Esophagus muscularis mucosa (tissue), 4 donors: ENCODE data around the gene SLC7A1. TPM values are rescaled to one million over a fixed set of nuclear protein-coding genes. Genes with fewer than 3 reads are reported as not detected.

Experiments
- DNase-seq: peaks from one replicate; pipeline ENCODE4 v3.0.0-alpha.2; 2017; ENCODE audit errors: extremely low spot score
- H3K27ac ChIP-seq, 4 donors: fragments of 200-600 bp; sonication (generic); replicated peaks in 1 of 4; 1 replicate in 3 of 4; 2 replicates in 1 of 4; pipeline ENCODE4 v1.5.1; 2016 to 2019; ENCODE audit warnings: mild to moderate bottlenecking in 1 of 4
- H3K27me3 ChIP-seq, 4 donors: fragments of 200-600 bp; sonication (generic); one replicate each; pipeline versions ENCODE4 v1.5.1 to v1.6.0; 2016 to 2019
- H3K36me3 ChIP-seq, 4 donors: fragments of 200-600 bp; sonication (generic); one replicate each; pipeline ENCODE4 v1.5.1; 2016 to 2019
- H3K4me1 ChIP-seq, 4 donors: fragments of 200-600 bp; sonication (generic); one replicate each; pipeline ENCODE4 v1.5.1; 2016 to 2019
- H3K4me3 ChIP-seq, 4 donors: fragments of 200-600 bp; sonication (generic); 1 replicate in 2 of 4; 2 replicates in 2 of 4; pipeline ENCODE4 v1.5.1; 2016 to 2019; ENCODE audit warnings: mild to moderate bottlenecking in 4 of 4, moderate library complexity in 1 of 4
- H3K9me3 ChIP-seq, 4 donors: fragments of 200-600 bp; sonication (generic); 1 replicate in 3 of 4; 2 replicates in 1 of 4; pipeline ENCODE4 v1.5.1; 2016 to 2019
- EP300 ChIP-seq: sonication (generic); formaldehyde crosslinking; IDR thresholded peaks from one replicate; pipeline ENCODE4 v1.6.1; 2017; ENCODE audit warnings: antibody characterized with exemption
- POLR2A ChIP-seq: fragments of 450-650 bp; IDR thresholded peaks from one replicate; pipeline ENCODE4 v1.6.1; 2017; ENCODE audit warnings: antibody characterized with exemption, moderate library complexity, mild to moderate bottlenecking, low read depth
- POLR2AphosphoS5 ChIP-seq, 2 donors: sonication (generic); formaldehyde crosslinking; IDR thresholded peaks; one replicate each; pipeline ENCODE4 v1.6.1; 2017; ENCODE audit warnings: antibody characterized with exemption in 2 of 2
- WGBS: methylation state at CpG from one replicate; pipeline ENCODE4 v1.1.5; 2018; 5-methylcytosine and 5-hydroxymethylcytosine counted together
- intact Hi-C: fragments of 100-400 bp; cut with DNase I; formaldehyde crosslinking; loops from one replicate; pipeline ENCODE4 v1.15.1; 2023
- total RNA-seq, 4 donors: library from RNA; depleted of rRNA; stranded (reverse); fragments of >200 nt; gene quantifications; one replicate each; pipeline versions ENCODE4 v1.1.0 to v1.2.1, GENCODE V29; 2016
- TF ChIP-seq, protein P1 (sequence below), 3 experiments: fragments of 200-600 bp in 2 of 3; fragments of 450-650 bp in 1 of 3; sonication (generic) in 2 of 3; IDR thresholded peaks; one replicate each; pipeline ENCODE4 v1.5.1; 2017 to 2019; ENCODE audit warnings: antibody characterized with exemption in 3 of 3, mild to moderate bottlenecking in 2 of 3, moderate library complexity in 1 of 3

Gene SLC7A1
- total RNA-seq, 4 donors from 2014 or later, result 15.0 to 28.8 (median 21.6) TPM

DNA sequence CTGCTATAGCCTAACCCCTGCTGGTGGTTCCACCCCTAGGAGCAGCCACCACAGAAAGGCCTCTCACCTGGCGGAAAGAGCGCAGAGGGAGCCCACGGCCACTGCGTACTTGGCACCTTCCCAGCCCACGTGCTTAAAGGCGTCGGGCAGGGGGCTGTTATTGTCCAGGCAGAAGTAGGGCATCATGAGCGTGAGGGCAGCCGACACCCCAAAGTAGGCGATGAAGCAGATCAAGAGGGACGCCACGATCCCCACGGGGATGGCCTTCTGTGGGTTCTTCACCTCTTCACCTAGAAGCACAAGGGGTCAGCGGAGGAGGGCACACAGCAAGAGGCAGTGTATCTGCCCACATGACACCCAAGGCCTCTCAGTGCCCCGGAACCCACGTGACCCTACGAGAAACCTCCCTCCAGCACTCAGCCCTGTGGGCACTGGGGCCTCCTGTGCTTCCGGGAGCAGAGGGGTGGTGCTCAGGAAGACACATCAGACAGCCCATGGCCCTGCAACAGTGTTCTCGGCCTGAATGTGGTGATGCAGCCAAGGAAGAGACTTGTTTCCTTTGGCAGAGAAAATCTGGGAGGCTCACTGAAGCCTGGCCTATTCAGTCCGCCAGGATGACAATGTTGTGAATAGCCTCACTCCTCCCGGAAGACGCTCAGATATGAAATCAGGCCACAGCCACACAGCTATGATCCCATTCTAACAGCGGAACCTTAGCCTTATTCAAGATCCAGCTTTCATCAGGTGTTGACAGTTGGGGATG, 72.1 kb downstream of the SLC7A1 start:
- intact Hi-C loops, result no loop called here
- H3K36me3 ChIP-seq, result peaks cover 22 to 73% (median 45%) of the 10 kb centered on the region in 4 donors
- DNase-seq, result no peak
- H3K4me3 ChIP-seq, result no peak overlapping the region
- no peaks in the 10 kb centered on the region for H3K4me1 ChIP-seq
- 92% methylated on average over 23 of the region's 23 CpGs for WGBS
- no peaks in the 10 kb centered on the region for H3K27me3 ChIP-seq
- TF ChIP-seq, protein P1, sequence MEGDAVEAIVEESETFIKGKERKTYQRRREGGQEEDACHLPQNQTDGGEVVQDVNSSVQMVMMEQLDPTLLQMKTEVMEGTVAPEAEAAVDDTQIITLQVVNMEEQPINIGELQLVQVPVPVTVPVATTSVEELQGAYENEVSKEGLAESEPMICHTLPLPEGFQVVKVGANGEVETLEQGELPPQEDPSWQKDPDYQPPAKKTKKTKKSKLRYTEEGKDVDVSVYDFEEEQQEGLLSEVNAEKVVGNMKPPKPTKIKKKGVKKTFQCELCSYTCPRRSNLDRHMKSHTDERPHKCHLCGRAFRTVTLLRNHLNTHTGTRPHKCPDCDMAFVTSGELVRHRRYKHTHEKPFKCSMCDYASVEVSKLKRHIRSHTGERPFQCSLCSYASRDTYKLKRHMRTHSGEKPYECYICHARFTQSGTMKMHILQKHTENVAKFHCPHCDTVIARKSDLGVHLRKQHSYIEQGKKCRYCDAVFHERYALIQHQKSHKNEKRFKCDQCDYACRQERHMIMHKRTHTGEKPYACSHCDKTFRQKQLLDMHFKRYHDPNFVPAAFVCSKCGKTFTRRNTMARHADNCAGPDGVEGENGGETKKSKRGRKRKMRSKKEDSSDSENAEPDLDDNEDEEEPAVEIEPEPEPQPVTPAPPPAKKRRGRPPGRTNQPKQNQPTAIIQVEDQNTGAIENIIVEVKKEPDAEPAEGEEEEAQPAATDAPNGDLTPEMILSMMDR (IDR thresholded peaks at IDR 0.05), result no peak
- TF ChIP-seq POLR2AphosphoS5 (IDR thresholded peaks at IDR 0.05) (peak in 1 of 2 donors; percentile 9), EP300 (no peak), POLR2A (no peak)
- no peak overlapping the region for H3K27ac ChIP-seq
- no peaks in the 10 kb centered on the region for H3K9me3 ChIP-seq

DNA sequence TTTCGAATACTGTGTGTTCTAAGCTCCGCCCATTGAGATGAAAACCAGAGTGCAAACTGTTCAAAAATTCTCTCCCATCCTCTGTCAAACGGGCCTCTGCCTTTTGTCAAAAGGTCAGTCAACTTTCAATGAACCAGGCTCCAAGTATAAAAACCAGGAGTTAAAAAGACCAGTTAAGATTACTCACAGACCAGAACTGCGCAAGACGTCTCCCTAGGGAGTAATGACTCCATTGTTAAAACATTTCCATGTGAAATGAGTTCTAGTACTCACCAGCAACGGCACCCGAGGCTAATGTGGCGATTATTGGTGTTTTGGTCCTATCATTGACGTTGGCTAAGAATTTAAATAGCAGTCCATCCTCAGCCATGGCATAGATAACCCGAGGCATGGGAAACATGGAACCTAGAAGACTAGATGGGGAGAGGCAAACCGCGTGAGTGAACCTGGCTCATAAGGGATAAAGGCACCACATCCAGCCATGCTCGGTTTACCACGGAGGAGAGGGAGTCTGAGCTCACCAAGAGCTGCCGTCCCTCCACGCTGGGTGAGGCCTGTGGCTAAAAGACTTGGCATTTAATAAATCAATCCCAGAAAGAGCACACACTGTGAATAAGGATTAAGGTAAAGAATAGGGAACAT, 73.3 kb downstream of the SLC7A1 start:
- intact Hi-C loops, result no loop called here
- Histone ChIP-seq H3K27me3 (no peaks in the 10 kb centered on the region), H3K9me3 (no peaks in the 10 kb centered on the region), H3K27ac (no peak overlapping the region), H3K4me3 (no peak overlapping the region), H3K36me3 (peaks cover 23 to 73% (median 44%) of the 10 kb centered on the region in 4 donors), H3K4me1 (no peaks in the 10 kb centered on the region)
- no peak for DNase-seq
- TF ChIP-seq POLR2A, result no peak
- no peak for TF ChIP-seq POLR2AphosphoS5 (IDR thresholded peaks at IDR 0.05)
- TF ChIP-seq, protein P1 (IDR thresholded peaks at IDR 0.05), result no peak
- no peak for TF ChIP-seq EP300
- 79% methylated on average over 16 of the region's 16 CpGs for WGBS

DNA sequence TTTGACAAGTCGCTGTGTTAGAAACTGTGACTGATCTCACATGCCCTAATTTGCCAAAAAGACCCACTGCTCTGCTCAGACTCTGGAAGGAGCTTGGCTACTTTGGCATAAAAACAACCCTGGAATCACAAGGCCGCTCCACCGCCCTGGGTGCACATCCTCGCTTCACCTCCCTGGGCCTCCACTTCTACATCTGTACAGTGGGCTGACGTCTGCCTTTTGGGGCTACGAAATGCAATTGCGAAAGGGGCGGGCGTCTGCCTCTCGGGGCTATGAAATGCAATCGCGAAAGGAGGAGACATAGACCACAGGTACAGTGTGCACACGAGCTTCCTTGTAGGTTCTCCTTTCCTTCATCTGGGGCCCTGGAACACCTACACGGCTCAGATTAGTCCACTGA, 74.2 kb downstream of the SLC7A1 start:
- H3K4me3 ChIP-seq, result no peak overlapping the region
- H3K36me3 ChIP-seq, result peaks cover 30 to 73% (median 51%) of the 10 kb centered on the region in 4 donors
- WGBS, result 91% methylated on average over 14 of the region's 14 CpGs
- no peaks in the 10 kb centered on the region for H3K27me3 ChIP-seq
- no peak for DNase-seq
- no peak for TF ChIP-seq POLR2A
- TF ChIP-seq, protein P1 (IDR thresholded peaks at IDR 0.05), result no peak
- no peak for TF ChIP-seq EP300
- TF ChIP-seq POLR2AphosphoS5 (IDR thresholded peaks at IDR 0.05), result no peak
- intact Hi-C loops, result no loop called here
- no peaks in the 10 kb centered on the region for H3K9me3 ChIP-seq
- no peak overlapping the region for H3K27ac ChIP-seq
- no peaks in the 10 kb centered on the region for H3K4me1 ChIP-seq

DNA sequence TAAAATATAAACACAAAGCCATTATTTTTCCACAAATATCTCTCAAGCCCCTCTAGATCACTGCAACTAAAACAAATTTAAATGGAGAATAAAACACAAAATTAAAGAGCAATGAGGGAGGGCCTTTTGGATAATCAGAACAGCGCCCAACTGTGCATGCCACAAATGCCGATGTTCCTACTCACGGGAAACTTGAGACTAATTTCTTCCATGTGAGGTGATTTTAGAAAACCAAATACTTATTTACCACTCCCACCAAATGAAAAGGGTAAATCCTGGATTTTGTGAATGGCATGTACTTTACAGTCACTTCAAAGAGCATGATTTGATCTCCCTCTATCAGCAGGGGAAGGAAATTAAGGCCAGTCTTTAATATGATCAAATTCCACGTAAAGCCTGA, 74.8 kb downstream of the SLC7A1 start:
- intact Hi-C loops, result no loop called here
- H3K36me3 ChIP-seq, result peaks cover 35 to 80% (median 58%) of the 10 kb centered on the region in 4 donors
- no peak for DNase-seq

More for the DNA sequence above, 74.8 kb downstream of the SLC7A1 start:
- H3K27ac ChIP-seq, result no peak overlapping the region
- H3K4me1 ChIP-seq, result no peaks in the 10 kb centered on the region
- H3K4me3 ChIP-seq, result no peak overlapping the region
- no peaks in the 10 kb centered on the region for H3K9me3 ChIP-seq
- TF ChIP-seq, protein P1 (IDR thresholded peaks at IDR 0.05), result no peak
- TF ChIP-seq EP300, result no peak
- TF ChIP-seq POLR2A, result no peak
- TF ChIP-seq POLR2AphosphoS5 (IDR thresholded peaks at IDR 0.05), result no peak
- WGBS, result 90% methylated on average over 4 of the region's 4 CpGs
- H3K27me3 ChIP-seq, result no peaks in the 10 kb centered on the region
